GM12878 (cell line): ENCODE data around the gene IMMP2L. TPM values are rescaled to one million over a fixed set of nuclear protein-coding genes. Genes with fewer than 3 reads are reported as not detected.

Experiments used
- ATAC-seq: fragments of 200-7000 bp; cut with Tn5 transposase; 3 replicates; pipeline ENCODE4 v1.9.1; 2020; ENCODE audit warnings: mild to moderate bottlenecking, moderate library complexity
- BruUV-seq: library from RNA; stranded (reverse); fragments of 400-500 nt; replicated peaks from 2 replicates; lab custom pipeline; 2021; lab: Mats Ljungman, UMichigan
- CTCF ChIA-PET: fragments of 300-600 bp; sonication (Branson Sonifier 250); formaldehyde crosslinking; extraction: SDS; loops from one replicate; lab custom pipeline; 2021; ENCODE audit warnings: inconsistent platforms; lab: Yijun Ruan, JAX
- POLR2A ChIA-PET: fragments of 350-600 bp; formaldehyde crosslinking; extraction: SDS; loops from one replicate; lab custom pipeline; 2021; ENCODE audit warnings: inconsistent platforms; lab: Charles Lee
- RAD21 ChIA-PET: fragments of 300-600 bp; sonication (Branson Sonifier 250); formaldehyde crosslinking; loops from one replicate; lab custom pipeline; 2023; ENCODE audit warnings: antibody characterized with exemption; ENCODE audit not compliant: unreplicated experiment; lab: Charles Lee
- SMC1A ChIA-PET: fragments of 300-600 bp; sonication (Branson Sonifier 250); formaldehyde crosslinking; loops from one replicate; lab custom pipeline; 2023; ENCODE audit not compliant: unreplicated experiment, uncharacterized antibody; lab: Charles Lee
- DNase-seq: peaks from one replicate; pipeline ENCODE4 v3.0.0-alpha.2; 2011; ENCODE audit warnings: low read depth, low spot score
- FAIRE-seq: peaks from 3 replicates; lab custom pipeline; 2011; peaks lifted over from hg19 to GRCh38; lab: Jason Lieb, UNC
- H2AFZ ChIP-seq: 2 replicates; pipeline ENCODE4 v1.6.0; 2011; ENCODE audit warnings: low read depth, low read length, control low read depth; ENCODE audit not compliant: control insufficient read depth
- H3K27ac ChIP-seq: 2 replicates; pipeline ENCODE4 v1.5.1; 2011; ENCODE audit warnings: control low read depth; ENCODE audit not compliant: control insufficient read depth, insufficient read depth
- H3K27me3 ChIP-seq, 2 experiments: replicated peaks in 1 of 2; 2 replicates each; pipeline versions ENCODE4 v1.6.0 to v1.6.1; 2011; ENCODE audit warnings: low read length in 1 of 2; ENCODE audit not compliant: control insufficient read depth in 2 of 2, insufficient read depth in 2 of 2
- H3K36me3 ChIP-seq, 2 experiments: 2 replicates each; pipeline ENCODE4 v1.5.1; 2011; ENCODE audit warnings: low read length in 1 of 2; ENCODE audit not compliant: control insufficient read depth in 2 of 2, insufficient read depth in 2 of 2
- H3K4me1 ChIP-seq: 2 replicates; pipeline ENCODE4 v1.6.1; 2011; ENCODE audit warnings: mild to moderate bottlenecking, low read length, moderate library complexity, mixed read lengths; ENCODE audit not compliant: control insufficient read depth, insufficient read depth
- H3K4me2 ChIP-seq: 2 replicates; pipeline ENCODE4 v1.6.0; 2011; ENCODE audit warnings: control low read depth; ENCODE audit not compliant: control insufficient read depth, insufficient read depth
- H3K4me3 ChIP-seq: fragments of 200-600 bp; sonication (generic); 2 replicates; pipeline ENCODE4 v1.5.1; 2016
- H3K79me2 ChIP-seq: 2 replicates; pipeline ENCODE4 v1.6.0; 2011; ENCODE audit warnings: low read length; ENCODE audit not compliant: control insufficient read depth, insufficient read depth
- H3K9ac ChIP-seq: 2 replicates; pipeline ENCODE4 v1.8.0; 2011; ENCODE audit warnings: low read length, control low read depth, mixed read lengths; ENCODE audit not compliant: control insufficient read depth, insufficient read depth
- H3K9me3 ChIP-seq: replicated peaks from 3 replicates; pipeline ENCODE4 v1.5.1; 2011; ENCODE audit warnings: mild to moderate bottlenecking, low read length; ENCODE audit not compliant: control insufficient read depth, insufficient read depth
- H4K20me1 ChIP-seq: 2 replicates; pipeline ENCODE4 v1.6.0; 2011; ENCODE audit not compliant: control insufficient read depth, insufficient read depth
- CHD4 ChIP-seq: fragments of 200-600 bp; sonication (generic); IDR thresholded peaks from 2 replicates; pipeline ENCODE4 v1.6.1; 2016; ENCODE audit warnings: mild to moderate bottlenecking
- E2F8 ChIP-seq: fragments of 450-650 bp; IDR thresholded peaks from 2 replicates; pipeline ENCODE4 v1.6.1; 2018; ENCODE audit warnings: mild to moderate bottlenecking, low read depth, moderate library complexity; ENCODE audit not compliant: partially characterized antibody
- ESRRA ChIP-seq: IDR thresholded peaks from 2 replicates; pipeline ENCODE4 v1.6.1; 2012; ENCODE audit warnings: mild to moderate bottlenecking, low read length, improper control_type of control experiment
- EZH2 ChIP-seq: IDR thresholded peaks from 2 replicates; pipeline ENCODE4 v1.6.1; 2012; ENCODE audit warnings: low read depth, mild to moderate bottlenecking, control low read depth, inconsistent platforms, low read length, borderline replicate concordance; ENCODE audit not compliant: control insufficient read depth
- IRF3 ChIP-seq: fragments of 450-650 bp; IDR thresholded peaks from 2 replicates; pipeline ENCODE4 v1.6.1; 2014; ENCODE audit warnings: mild to moderate bottlenecking
- MAX ChIP-seq: IDR thresholded peaks from 2 replicates; pipeline ENCODE4 v1.6.1; 2012; ENCODE audit warnings: low read depth, low read length, improper control_type of control experiment
- NFXL1 ChIP-seq: fragments of 450-650 bp; IDR thresholded peaks from 2 replicates; pipeline ENCODE4 v1.6.1; 2017; ENCODE audit warnings: antibody characterized with exemption, mild to moderate bottlenecking, borderline replicate concordance
- NR2C2 ChIP-seq: IDR thresholded peaks from 2 replicates; pipeline ENCODE4 v1.6.1; 2011; ENCODE audit warnings: borderline replicate concordance, low read depth; ENCODE audit not compliant: control insufficient read depth, insufficient read length
- RAD21 ChIP-seq: IDR thresholded peaks from 2 replicates; pipeline ENCODE4 v1.6.1; 2011; ENCODE audit warnings: mild to moderate bottlenecking, low read depth, low read length, moderate library complexity; ENCODE audit not compliant: insufficient read depth
- RAD51 ChIP-seq: fragments of 450-650 bp; IDR thresholded peaks from 2 replicates; pipeline ENCODE4 v1.6.1; 2016; ENCODE audit warnings: moderate library complexity, mild to moderate bottlenecking, inconsistent platforms
- TARDBP ChIP-seq: IDR thresholded peaks from 2 replicates; pipeline ENCODE4 v1.6.1; 2016; ENCODE audit warnings: borderline replicate concordance
- TBL1XR1 ChIP-seq: IDR thresholded peaks from 2 replicates; pipeline ENCODE4 v1.6.1; 2012; ENCODE audit warnings: low read depth, low read length, improper control_type of control experiment
- TCF12 ChIP-seq: IDR thresholded peaks from 2 replicates; pipeline ENCODE4 v1.6.1; 2011; ENCODE audit warnings: low read depth, mild to moderate bottlenecking, low read length
- TCF3 ChIP-seq: IDR thresholded peaks from 2 replicates; pipeline ENCODE4 v1.6.1; 2012; ENCODE audit warnings: low read depth, mild to moderate bottlenecking, low read length, borderline replicate concordance; ENCODE audit not compliant: insufficient read depth
- ZNF207 ChIP-seq: fragments of 450-650 bp; IDR thresholded peaks from 2 replicates; pipeline ENCODE4 v1.6.1; 2014; ENCODE audit warnings: antibody characterized with exemption, mild to moderate bottlenecking, borderline replicate concordance
- WGBS: methylation state at CpG from one replicate; pipeline ENCODE4 v1.1.6; 2016; ENCODE audit warnings: low lambda C conversion rate; ENCODE audit not compliant: insufficient replicate concordance, insufficient coverage; ENCODE audit errors: missing lambda C conversion rate; 5-methylcytosine and 5-hydroxymethylcytosine counted together
- in situ Hi-C: fragments of 300-500 bp; cut with MboI; formaldehyde crosslinking; loops from 9 replicates; pipeline ENCODE4 v1.14.3; 2018; ENCODE audit warnings: mixed read lengths
- intact Hi-C: fragments of 100-400 bp; cut with micrococcal nuclease; formaldehyde crosslinking; loops from one replicate; pipeline ENCODE4 v1.14.2; 2022; ENCODE audit not compliant: unreplicated experiment
- polyA plus RNA-seq, 11 experiments: library from polyadenylated mRNA; depleted of rRNA in 4 of 11; unstranded in 6 of 11; stranded (reverse) in 5 of 11; fragments of >200 nt; fragmentation: Nextera tagmentation in 4 of 11; fragmentation: Illumina TruSeq in 1 of 11; extraction: Ambion mirVana in 4 of 11; extraction: Trizol in 1 of 11; gene quantifications; 1 replicate in 1 of 11; 2 replicates in 10 of 11; pipeline versions ENCODE4 v1.2.1 to v1.2.3, GENCODE V29; 2011 to 2016; ENCODE audit warnings: inconsistent platforms in 2 of 11, missing spikeins in 2 of 11, low read depth in 1 of 11
- total RNA-seq, 4 experiments: library from RNA; depleted of rRNA in 3 of 4; stranded (reverse); fragments of >200 nt in 3 of 4; fragmentation: Illumina TruSeq in 1 of 4; extraction: Trizol in 1 of 4; gene quantifications; 2 replicates each; pipeline versions ENCODE4 v1.2.1 to v1.2.3, GENCODE V29; 2013 to 2021

Gene IMMP2L
- total and polyA plus RNA-seq, 10 of the 15 experiments (the other 5 are each of a cell fraction or from before 2014, with no cell fraction given), result 12.6 to 46.3 (median 19.6) TPM

- intact Hi-C loops, result no loop called here
- no peaks in the 10 kb centered on the region for H4K20me1 ChIP-seq
Measured at GRCh38 chr7:111268941-111269340, 293.4 kb downstream of the IMMP2L start.

GRCh38 chr7:111266613-111267012 lies 295.7 kb downstream of the IMMP2L start:
- Histone ChIP-seq H3K9me3 (no peaks in the 10 kb centered on the region; the same call in 2 of the 3 replicates), H2AFZ (no peak overlapping the region), H3K4me1 (no peaks in the 10 kb centered on the region), H4K20me1 (no peaks in the 10 kb centered on the region), H3K27ac (no peak overlapping the region), H3K36me3 (no peaks in the 10 kb centered on the region), H3K4me2 (no peak overlapping the region), H3K27me3 (no peaks in the 10 kb centered on the region), H3K4me3 (no peak overlapping the region), H3K79me2 (no peaks in the 10 kb centered on the region), H3K9ac (no peak overlapping the region)
- CTCF ChIA-PET, result no interaction called here
- SMC1A ChIA-PET, result interaction anchor here (0.6 to 0.7 kb wide), 3 partner anchors 34 to 262 kb away, joined by 3 to 4 read pairs (median 3); no protein-coding TSS in a partner anchor
- 97% methylated on average over 2 of the region's 2 CpGs for WGBS
- RAD21 ChIA-PET, result no interaction called here
- ATAC-seq, result no peak
- POLR2A ChIA-PET, result interaction anchor here (0.6 kb wide), 2 partner anchors 128 to 384 kb away, joined by 3 read pairs; no protein-coding TSS in a partner anchor
- intact Hi-C loops, result no loop called here
- no peak for FAIRE-seq
- in situ Hi-C loops, result no loop called here
- no TSS peak for BruUV-seq
- no peak for DNase-seq
- TF ChIP-seq IRF3, result no peak
- no peak for TF ChIP-seq CHD4
- no peak for TF ChIP-seq NFXL1
- TF ChIP-seq TARDBP, result no peak
- no peak for TF ChIP-seq MAX
- TF ChIP-seq TBL1XR1, result no peak
- TF ChIP-seq ESRRA, result no peak
- no peak for TF ChIP-seq ZNF207
- no peak for TF ChIP-seq NR2C2
- no peak for TF ChIP-seq TCF12
- no peak for TF ChIP-seq TCF3
- no peak for TF ChIP-seq RAD51
- TF ChIP-seq E2F8, result no peak
- TF ChIP-seq RAD21, result no peak

More at GRCh38 chr7:111268941-111269340, 293.4 kb downstream of the IMMP2L start:
- Histone ChIP-seq H3K9me3 (no peaks in the 10 kb centered on the region; the same call in 2 of the 3 replicates), H2AFZ (no peak overlapping the region), H3K9ac (no peak overlapping the region), H3K36me3 (no peaks in the 10 kb centered on the region), H3K27me3 (no peaks in the 10 kb centered on the region), H3K4me1 (no peaks in the 10 kb centered on the region), H3K79me2 (no peaks in the 10 kb centered on the region), H3K4me3 (no peak overlapping the region), H3K4me2 (no peak overlapping the region), H3K27ac (no peak overlapping the region)
- WGBS, result 96% methylated on average over 1 of the region's 1 CpG
- no peak for TF ChIP-seq EZH2
- ChIA-PET RAD21 (no interaction called here), SMC1A (interaction anchor here (1.1 kb wide), 1 partner anchor 13 kb away, joined by 3 read pairs; no protein-coding TSS in a partner anchor), POLR2A (no interaction called here), CTCF (no interaction called here)
- BruUV-seq, result no TSS peak
- DNase-seq (no peak), FAIRE-seq (peak; percentile 18), ATAC-seq (no peak)
- in situ Hi-C loops, result no loop called here
